Hepatocyte (in vitro differentiated cells): ENCODE data around the gene COL5A1. TPM values are rescaled to one million over a fixed set of nuclear protein-coding genes. Genes with fewer than 3 reads are reported as not detected.
A peak's percentile ranks its signal among the peaks of the same experiment; 100 is the strongest.

Experiments used
- DNase-seq: peaks from one replicate; pipeline ENCODE4 v3.0.0-alpha.2; 2016; ENCODE audit warnings: low spot score
- H2AFZ ChIP-seq: fragments of 200-600 bp; sonication (generic); 2 replicates; pipeline ENCODE4 v1.6.0; 2016; ENCODE audit warnings: antibody characterized with exemption, mild to moderate bottlenecking
- H3K27ac ChIP-seq: fragments of 200-600 bp; sonication (generic); 2 replicates; pipeline ENCODE4 v1.5.1; 2016; ENCODE audit warnings: mild to moderate bottlenecking
- H3K27me3 ChIP-seq: fragments of 200-600 bp; sonication (generic); 2 replicates; pipeline ENCODE4 v1.6.1; 2016
- H3K36me3 ChIP-seq: fragments of 200-600 bp; sonication (generic); replicated peaks from 2 replicates; pipeline ENCODE4 v1.5.1; 2016; ENCODE audit warnings: low read depth; ENCODE audit not compliant: insufficient read depth
- H3K4me1 ChIP-seq: fragments of 200-600 bp; sonication (generic); 2 replicates; pipeline ENCODE4 v1.5.1; 2016; ENCODE audit warnings: mild to moderate bottlenecking, moderate library complexity; ENCODE audit not compliant: insufficient read depth
- H3K4me2 ChIP-seq: fragments of 200-600 bp; sonication (generic); 2 replicates; pipeline ENCODE4 v1.6.0; 2016
- H3K4me3 ChIP-seq: fragments of 200-600 bp; sonication (generic); 2 replicates; pipeline ENCODE4 v1.5.1; 2016; ENCODE audit warnings: mild to moderate bottlenecking
- H3K79me2 ChIP-seq: fragments of 200-600 bp; sonication (generic); 2 replicates; pipeline ENCODE4 v1.6.0; 2017; ENCODE audit warnings: mild to moderate bottlenecking
- H3K9me2 ChIP-seq: fragments of 200-600 bp; sonication (generic); replicated peaks from 2 replicates; pipeline ENCODE4 v1.6.0; 2017; ENCODE audit warnings: mild to moderate bottlenecking; ENCODE audit not compliant: insufficient read depth
- H3K9me3 ChIP-seq: fragments of 200-600 bp; sonication (generic); 2 replicates; pipeline ENCODE4 v1.5.1; 2016; ENCODE audit warnings: low read depth, mild to moderate bottlenecking
- H4K20me1 ChIP-seq: fragments of 200-600 bp; sonication (generic); 2 replicates; pipeline ENCODE4 v1.6.0; 2016; ENCODE audit warnings: mild to moderate bottlenecking; ENCODE audit not compliant: insufficient read depth, poor library complexity, severe bottlenecking
- CTCF ChIP-seq: fragments of 200-600 bp; sonication (generic); IDR thresholded peaks from 2 replicates; pipeline ENCODE4 v1.5.1; 2016; ENCODE audit warnings: antibody characterized with exemption, mild to moderate bottlenecking; ENCODE audit not compliant: poor library complexity
- EZH2 ChIP-seq: fragments of 200-600 bp; sonication (generic); IDR thresholded peaks from 2 replicates; pipeline ENCODE4 v1.6.1; 2016; ENCODE audit warnings: antibody characterized with exemption, mild to moderate bottlenecking, borderline replicate concordance
- EZH2phosphoT487 ChIP-seq: fragments of 200-600 bp; sonication (generic); IDR thresholded peaks from one replicate; pipeline ENCODE4 v1.6.1; 2018; ENCODE audit warnings: antibody characterized with exemption, mild to moderate bottlenecking, low read depth, moderate library complexity; ENCODE audit not compliant: unreplicated experiment, severe bottlenecking
- WGBS: methylation state at CpG from one replicate; pipeline ENCODE4 v1.1.6; 2016; ENCODE audit warnings: low lambda C conversion rate; ENCODE audit errors: missing lambda C conversion rate; 5-methylcytosine and 5-hydroxymethylcytosine counted together
- polyA plus RNA-seq: library from polyadenylated mRNA; unstranded; fragments of >200 nt; fragmentation: Nextera tagmentation; extraction: Ambion mirVana; gene quantifications from 2 replicates; pipeline ENCODE4 v1.2.1, GENCODE V29; 2016
- total RNA-seq: library from RNA; depleted of rRNA; stranded (reverse); fragments of >200 nt; gene quantifications from 2 replicates; pipeline ENCODE4 v1.2.3, GENCODE V29; 2014

The COL5A1 gene
- total and polyA plus RNA-seq, 2 experiments from 2014 or later, result 342 to 347 TPM

- Histone ChIP-seq H4K20me1 (peaks cover 91% of the 10 kb centered on the region), H2AFZ (no peak overlapping the region), H3K9me2 (no peaks in the 10 kb centered on the region), H3K36me3 (no peaks in the 10 kb centered on the region), H3K4me1 (peaks cover 23% of the 10 kb centered on the region), H3K9me3 (no peaks in the 10 kb centered on the region), H3K27ac (peak overlapping the region; percentile 74), H3K4me3 (no peak overlapping the region), H3K4me2 (no peak overlapping the region), H3K27me3 (no peaks in the 10 kb centered on the region), H3K79me2 (peaks cover 92% of the 10 kb centered on the region)
- no peak for DNase-seq
- TF ChIP-seq EZH2phosphoT487 (no peak), CTCF (no peak), EZH2 (no peak)
- WGBS, result 56% methylated on average over 9 of the region's 9 CpGs
Observed at GRCh38 chr9:134669399-134669955, 27.9 kb downstream of the COL5A1 start.

GRCh38 chr9:134670042-134670525 is 28.5 kb downstream of the COL5A1 start:
- Histone ChIP-seq H3K4me3 (no peak overlapping the region), H3K9me3 (no peaks in the 10 kb centered on the region), H3K4me2 (peak overlapping the region; percentile 32), H3K27me3 (no peaks in the 10 kb centered on the region), H3K9me2 (no peaks in the 10 kb centered on the region), H3K36me3 (no peaks in the 10 kb centered on the region), H3K4me1 (peaks cover 23% of the 10 kb centered on the region), H3K79me2 (peaks cover 92% of the 10 kb centered on the region), H2AFZ (no peak overlapping the region), H4K20me1 (peaks cover 91% of the 10 kb centered on the region), H3K27ac (peak overlapping the region; percentile 74)
- TF ChIP-seq EZH2 (no peak), CTCF (no peak), EZH2phosphoT487 (no peak)
- no peak for DNase-seq
- WGBS, result 30% methylated on average over 6 of the region's 6 CpGs

- Histone ChIP-seq H3K79me2 (peaks cover 92% of the 10 kb centered on the region), H2AFZ (no peak overlapping the region)
Observed at GRCh38 chr9:134670851-134671281, 29.3 kb downstream of the COL5A1 start.

More at GRCh38 chr9:134670851-134671281, 29.3 kb downstream of the COL5A1 start:
- H3K27me3 ChIP-seq, result no peaks in the 10 kb centered on the region
- H3K36me3 ChIP-seq, result no peaks in the 10 kb centered on the region
- H3K4me3 ChIP-seq, result no peak overlapping the region
- no peaks in the 10 kb centered on the region for H3K9me3 ChIP-seq
- peak overlapping the region; percentile 32 for H3K4me2 ChIP-seq
- WGBS, result 87% methylated on average over 11 of the region's 11 CpGs
- H3K9me2 ChIP-seq, result no peaks in the 10 kb centered on the region
- no peak for DNase-seq
- TF ChIP-seq CTCF (no peak), EZH2 (no peak), EZH2phosphoT487 (no peak)
- peaks cover 89% of the 10 kb centered on the region for H4K20me1 ChIP-seq
- H3K4me1 ChIP-seq, result peaks cover 23% of the 10 kb centered on the region
- H3K27ac ChIP-seq, result peak overlapping the region; percentile 74
